ENCODE data around the gene JADE1.

DNA sequence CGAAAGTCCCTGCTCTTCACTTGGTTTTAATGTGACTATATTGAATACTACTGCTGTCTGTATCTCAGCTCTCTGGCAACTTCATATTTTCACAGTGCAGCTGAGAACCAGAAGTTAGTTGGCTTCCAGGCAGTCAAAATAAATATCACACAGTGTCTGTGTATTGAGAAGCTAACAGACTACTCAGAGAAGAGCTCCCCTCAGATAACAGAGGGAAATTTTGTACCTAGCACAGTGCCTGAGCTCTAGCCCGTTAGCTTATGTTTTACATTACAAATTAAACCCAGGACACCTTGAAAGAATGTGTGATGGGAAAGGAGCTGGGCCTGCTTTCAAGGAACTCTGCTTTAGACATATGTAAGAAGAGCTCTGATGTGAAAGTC lies 22.7 kb downstream of the JADE1 start:
- TF ChIP-seq CTCF (IDR thresholded peaks at IDR 0.05) (no peak), POLR2A (IDR thresholded peaks at IDR 0.05) (no peak)
